ENCODE data around the gene GFER. TPM values are rescaled to one million over a fixed set of nuclear protein-coding genes. Genes with fewer than 3 reads are reported as not detected.

The GFER gene
- polyA plus RNA-seq, 4 donors = 50.4 to 261 (median 94.7) TPM

GRCh38 chr16:2025878-2026460 is 42.0 kb downstream of the GFER start:
- 78 to 83% (median 82%) methylated on average over 12 to 16 of the region's 16 CpGs for WGBS, 3 donors
- H3K9me3 ChIP-seq (ENCODE audit: control insufficient read depth in 2 of 2, insufficient read depth in 1 of 2, low read depth in 1 of 2, low read length in 1 of 2) = no peaks in the 10 kb centered on the region
- peak overlapping the region in 1 of 3 donors; percentile 28 for H3K4me3 ChIP-seq (ENCODE audit: low read depth in 1 of 3, low read length in 3 of 3)
- peaks cover 0 to 27% (median 2%) of the 10 kb centered on the region in 3 donors for H3K4me1 ChIP-seq (ENCODE audit: control insufficient read depth in 3 of 3, insufficient read depth in 2 of 3, low read depth in 1 of 3, low read length in 2 of 3)
- no peak for FAIRE-seq
- no peak for DNase-seq
- H3K27me3 ChIP-seq (ENCODE audit: control insufficient read depth in 3 of 3, insufficient read depth in 3 of 3, low read length in 3 of 3) = peaks cover 0 to 37% (median under 1%) of the 10 kb centered on the region in 3 donors
- H3K27ac ChIP-seq (ENCODE audit: low read depth in 1 of 3, low read length in 2 of 3) = no peak overlapping the region
- H3K36me3 ChIP-seq (ENCODE audit: control insufficient read depth in 3 of 3, insufficient read depth in 2 of 3, low read depth in 1 of 3, low read length in 3 of 3) = peaks cover 0 to 20% (median 0%) of the 10 kb centered on the region in 3 donors

GRCh38 chr16:2026461-2027023 is 42.5 kb downstream of the GFER start, which contains the start of gene NHERF2:
TSS of gene NHERF2 (plus strand) at chr16:2026902. CDS start at chr16:2027006, 104 bp downstream.
- H3K4me3 ChIP-seq (ENCODE audit: low read depth in 1 of 3, low read length in 3 of 3) = peak within 1 kb of the TSS; percentile 53 to 65 (median 58)
- no peak for FAIRE-seq
- 8 to 15% (median 10%) methylated on average over 21 to 59 of the region's 59 CpGs for WGBS, 3 donors
- H3K36me3 ChIP-seq (ENCODE audit: control insufficient read depth in 3 of 3, insufficient read depth in 2 of 3, low read depth in 1 of 3, low read length in 3 of 3) = peaks cover 0 to 25% (median 0%) of the 10 kb centered on the region in 3 donors
- DNase-seq = peak in 1 of 2 donors; percentile 36
- H3K4me1 ChIP-seq (ENCODE audit: control insufficient read depth in 3 of 3, insufficient read depth in 2 of 3, low read depth in 1 of 3, low read length in 2 of 3) = peaks cover 0 to 27% (median 2%) of the 10 kb centered on the region in 3 donors
- H3K27ac ChIP-seq (ENCODE audit: low read depth in 1 of 3, low read length in 2 of 3) = peak within 1 kb of the TSS in 1 of 3 donors; percentile 57
- no peaks in the 10 kb centered on the region for H3K9me3 ChIP-seq (ENCODE audit: control insufficient read depth in 2 of 2, insufficient read depth in 1 of 2, low read depth in 1 of 2, low read length in 1 of 2)
- peaks cover 0 to 32% (median 0%) of the 10 kb centered on the region in 3 donors for H3K27me3 ChIP-seq (ENCODE audit: control insufficient read depth in 3 of 3, insufficient read depth in 3 of 3, low read length in 3 of 3)

- 5 to 7% (median 6%) methylated on average over 45 to 76 of the region's 76 CpGs for WGBS, 3 donors
- peaks cover 0 to 29% (median 0%) of the 10 kb centered on the region in 3 donors for H3K36me3 ChIP-seq (ENCODE audit: control insufficient read depth in 3 of 3, insufficient read depth in 2 of 3, low read depth in 1 of 3, low read length in 3 of 3)
- peaks cover 0 to 27% (median 2%) of the 10 kb centered on the region in 3 donors for H3K4me1 ChIP-seq (ENCODE audit: control insufficient read depth in 3 of 3, insufficient read depth in 2 of 3, low read depth in 1 of 3, low read length in 2 of 3)
- H3K9me3 ChIP-seq (ENCODE audit: control insufficient read depth in 2 of 2, insufficient read depth in 1 of 2, low read depth in 1 of 2, low read length in 1 of 2) = no peaks in the 10 kb centered on the region
- FAIRE-seq (no peak), DNase-seq (no peak)
- peak overlapping the region; percentile 53 to 65 (median 58) for H3K4me3 ChIP-seq (ENCODE audit: low read depth in 1 of 3, low read length in 3 of 3)
- H3K27ac ChIP-seq (ENCODE audit: low read depth in 1 of 3, low read length in 2 of 3) = peak overlapping the region in 1 of 3 donors; percentile 57
- H3K27me3 ChIP-seq (ENCODE audit: control insufficient read depth in 3 of 3, insufficient read depth in 3 of 3, low read length in 3 of 3) = peaks cover 0 to 30% (median 0%) of the 10 kb centered on the region in 3 donors
Measured at GRCh38 chr16:2027024-2028010, 43.3 kb downstream of the GFER start.

GRCh38 chr16:2028146-2028545 is 44.2 kb downstream of the GFER start:
- FAIRE-seq (no peak), DNase-seq (no peak)
- peak overlapping the region in 1 of 3 donors; percentile 18 for H3K27ac ChIP-seq (ENCODE audit: low read depth in 1 of 3, low read length in 2 of 3)
- peak overlapping the region in 1 of 3 donors; percentile 53 for H3K4me3 ChIP-seq (ENCODE audit: low read depth in 1 of 3, low read length in 3 of 3)
- peaks cover 0 to 21% (median 2%) of the 10 kb centered on the region in 3 donors for H3K4me1 ChIP-seq (ENCODE audit: control insufficient read depth in 3 of 3, insufficient read depth in 2 of 3, low read depth in 1 of 3, low read length in 2 of 3)
- WGBS, 3 donors = 73 to 86% (median 80%) methylated on average over 3 of the region's 3 CpGs
- H3K27me3 ChIP-seq (ENCODE audit: control insufficient read depth in 3 of 3, insufficient read depth in 3 of 3, low read length in 3 of 3) = peaks cover 0 to 25% (median 0%) of the 10 kb centered on the region in 3 donors
- H3K9me3 ChIP-seq (ENCODE audit: control insufficient read depth in 2 of 2, insufficient read depth in 1 of 2, low read depth in 1 of 2, low read length in 1 of 2) = no peaks in the 10 kb centered on the region
- H3K36me3 ChIP-seq (ENCODE audit: control insufficient read depth in 3 of 3, insufficient read depth in 2 of 3, low read depth in 1 of 3, low read length in 3 of 3) = peaks cover 0 to 35% (median 0%) of the 10 kb centered on the region in 3 donors

- Histone ChIP-seq H3K4me3 (ENCODE audit: low read depth in 1 of 3, low read length in 3 of 3) (peak overlapping the region in 1 of 3 donors; percentile 53), H3K4me1 (ENCODE audit: control insufficient read depth in 3 of 3, insufficient read depth in 2 of 3, low read depth in 1 of 3, low read length in 2 of 3) (peaks cover 0 to 22% (median 2%) of the 10 kb centered on the region in 3 donors), H3K27me3 (ENCODE audit: control insufficient read depth in 3 of 3, insufficient read depth in 3 of 3, low read length in 3 of 3) (peaks cover 0 to 25% (median 0%) of the 10 kb centered on the region in 3 donors), H3K9me3 (ENCODE audit: control insufficient read depth in 2 of 2, insufficient read depth in 1 of 2, low read depth in 1 of 2, low read length in 1 of 2) (no peaks in the 10 kb centered on the region), H3K27ac (ENCODE audit: low read depth in 1 of 3, low read length in 2 of 3) (no peak overlapping the region), H3K36me3 (ENCODE audit: control insufficient read depth in 3 of 3, insufficient read depth in 2 of 3, low read depth in 1 of 3, low read length in 3 of 3) (peaks cover 0 to 39% (median 0%) of the 10 kb centered on the region in 3 donors)
- DNase-seq = no peak
- FAIRE-seq = no peak
- 74 to 84% (median 76%) methylated on average over 11 to 18 of the region's 18 CpGs for WGBS, 3 donors
Measured at GRCh38 chr16:2028620-2029220, 44.7 kb downstream of the GFER start.

- H3K36me3 ChIP-seq (ENCODE audit: control insufficient read depth in 3 of 3, insufficient read depth in 2 of 3, low read depth in 1 of 3, low read length in 3 of 3) = peaks cover 0 to 42% (median 0%) of the 10 kb centered on the region in 3 donors
- no peak overlapping the region for H3K4me3 ChIP-seq (ENCODE audit: low read depth in 1 of 3, low read length in 3 of 3)
- peaks cover 0 to 20% (median 2%) of the 10 kb centered on the region in 3 donors for H3K4me1 ChIP-seq (ENCODE audit: control insufficient read depth in 3 of 3, insufficient read depth in 2 of 3, low read depth in 1 of 3, low read length in 2 of 3)
- H3K27ac ChIP-seq (ENCODE audit: low read depth in 1 of 3, low read length in 2 of 3) = no peak overlapping the region
- peaks cover 0 to 25% (median 0%) of the 10 kb centered on the region in 3 donors for H3K27me3 ChIP-seq (ENCODE audit: control insufficient read depth in 3 of 3, insufficient read depth in 3 of 3, low read length in 3 of 3)
- 79 to 88% (median 88%) methylated on average over 18 to 22 of the region's 22 CpGs for WGBS, 3 donors
- no peaks in the 10 kb centered on the region for H3K9me3 ChIP-seq (ENCODE audit: control insufficient read depth in 2 of 2, insufficient read depth in 1 of 2, low read depth in 1 of 2, low read length in 1 of 2)
- FAIRE-seq (no peak), DNase-seq (no peak)
Measured at GRCh38 chr16:2029350-2029749, 45.4 kb downstream of the GFER start.

- Histone ChIP-seq H3K4me3 (ENCODE audit: low read depth in 1 of 3, low read length in 3 of 3) (no peak overlapping the region), H3K9me3 (ENCODE audit: control insufficient read depth in 2 of 2, insufficient read depth in 1 of 2, low read depth in 1 of 2, low read length in 1 of 2) (no peaks in the 10 kb centered on the region), H3K36me3 (ENCODE audit: control insufficient read depth in 3 of 3, insufficient read depth in 2 of 3, low read depth in 1 of 3, low read length in 3 of 3) (peaks cover 0 to 44% (median 0%) of the 10 kb centered on the region in 3 donors), H3K27me3 (ENCODE audit: control insufficient read depth in 3 of 3, insufficient read depth in 3 of 3, low read length in 3 of 3) (peaks cover 0 to 23% (median 0%) of the 10 kb centered on the region in 3 donors), H3K27ac (ENCODE audit: low read depth in 1 of 3, low read length in 2 of 3) (peak overlapping the region in 1 of 3 donors; percentile 8), H3K4me1 (ENCODE audit: control insufficient read depth in 3 of 3, insufficient read depth in 2 of 3, low read depth in 1 of 3, low read length in 2 of 3) (peaks cover 0 to 24% (median 2%) of the 10 kb centered on the region in 3 donors)
- WGBS, 3 donors = 81 to 90% (median 88%) methylated on average over 11 of the region's 11 CpGs
- FAIRE-seq (no peak), DNase-seq (no peak)
Measured at GRCh38 chr16:2030036-2030435, 46.0 kb downstream of the GFER start.
